HEK293 (cell line): Measurements from ENCODE around the gene MSH5.

Experiments used
- CTCF ChIA-PET: fragments of 350-600 bp; formaldehyde crosslinking; extraction: SDS; loops from one replicate; lab custom pipeline; 2021; ENCODE audit warnings: antibody characterized with exemption; lab: Yijun Ruan, JAX
- POLR2A ChIA-PET: fragments of 300-600 bp; formaldehyde crosslinking; extraction: SDS; loops from one replicate; lab custom pipeline; 2020; ENCODE audit warnings: antibody characterized with exemption, inconsistent platforms; lab: Yijun Ruan, JAX
- H3K27ac ChIP-seq: fragments of 200-500 bp; sonication (Bioruptor generic); 2 replicates; pipeline ENCODE4 v1.5.1; 2014; ENCODE audit warnings: low read depth, low read length, control low read depth, inconsistent platforms; ENCODE audit errors: extremely low read depth
- H3K36me3 ChIP-seq, 2 experiments: fragments of 200-500 bp in 1 of 2; sonication (Bioruptor generic) in 1 of 2; 1 replicate in 1 of 2; 2 replicates in 1 of 2; pipeline ENCODE4 v1.5.1; 2014 to 2017; ENCODE audit warnings: inconsistent platforms in 2 of 2, low read length in 2 of 2; ENCODE audit not compliant: control insufficient read depth in 2 of 2, insufficient read depth in 1 of 2
- H3K4me1 ChIP-seq: fragments of 200-500 bp; sonication (Bioruptor generic); 2 replicates; pipeline ENCODE4 v1.5.1; 2014; ENCODE audit warnings: mild to moderate bottlenecking, low read length, inconsistent platforms; ENCODE audit not compliant: control insufficient read depth, insufficient read depth
- H3K4me3 ChIP-seq: 2 replicates; pipeline ENCODE4 v1.5.1; 2011; ENCODE audit warnings: low read depth, mild to moderate bottlenecking, control low read depth, low read length, moderate library complexity
- H3K9me3 ChIP-seq: fragments of 200-500 bp; sonication (Bioruptor generic); 2 replicates; pipeline ENCODE4 v1.5.1; 2014; ENCODE audit warnings: low read depth, low read length, inconsistent platforms; ENCODE audit not compliant: control insufficient read depth, insufficient read depth
- EGR2 ChIP-seq: fragments of 450-650 bp; formaldehyde crosslinking; IDR thresholded peaks from 2 replicates; pipeline ENCODE4 v1.5.1; 2016; ENCODE audit warnings: low read depth, missing biosample characterization, missing genetic modification characterization
- FEZF1 ChIP-seq: fragments of 450-650 bp; formaldehyde crosslinking; IDR thresholded peaks from 2 replicates; pipeline ENCODE4 v1.5.1; 2016; ENCODE audit warnings: missing biosample characterization, missing genetic modification characterization
- HIC1 ChIP-seq: fragments of 450-650 bp; formaldehyde crosslinking; IDR thresholded peaks from 2 replicates; pipeline ENCODE4 v1.5.1; 2016; ENCODE audit warnings: missing biosample characterization, missing genetic modification characterization
- HOXD13 ChIP-seq: sonication (generic); formaldehyde crosslinking; IDR thresholded peaks from 2 replicates; pipeline ENCODE4 v1.8.0; 2022; ENCODE audit warnings: missing genetic modification reagents, borderline replicate concordance
- KLF1 ChIP-seq: fragments of 450-650 bp; formaldehyde crosslinking; IDR thresholded peaks from 2 replicates; pipeline ENCODE4 v1.5.1; 2016; ENCODE audit warnings: missing biosample characterization, missing genetic modification characterization
- PATZ1 ChIP-seq: fragments of 450-650 bp; formaldehyde crosslinking; IDR thresholded peaks from 2 replicates; pipeline ENCODE4 v1.5.1; 2016; ENCODE audit warnings: missing biosample characterization, missing genetic modification characterization
- PBX3 ChIP-seq: sonication (generic); formaldehyde crosslinking; IDR thresholded peaks from 2 replicates; pipeline ENCODE4 v1.8.1; 2022; ENCODE audit warnings: mild to moderate bottlenecking, moderate library complexity, missing genetic modification reagents
- REPIN1 ChIP-seq: fragments of 450-650 bp; formaldehyde crosslinking; IDR thresholded peaks from 2 replicates; pipeline ENCODE4 v1.5.1; 2017; ENCODE audit warnings: missing biosample characterization, missing genetic modification characterization, low read depth
- SCRT2 ChIP-seq: fragments of 450-650 bp; formaldehyde crosslinking; IDR thresholded peaks from 2 replicates; pipeline ENCODE4 v1.5.1; 2016; ENCODE audit warnings: missing biosample characterization, missing genetic modification characterization
- ZNF133 ChIP-seq: fragments of 450-650 bp; formaldehyde crosslinking; IDR thresholded peaks from 2 replicates; pipeline ENCODE4 v1.5.1; 2016; ENCODE audit warnings: missing biosample characterization, missing genetic modification characterization
- ZNF175 ChIP-seq: fragments of 450-650 bp; formaldehyde crosslinking; IDR thresholded peaks from 2 replicates; pipeline ENCODE4 v1.5.1; 2016; ENCODE audit warnings: missing biosample characterization, missing genetic modification characterization
- ZNF24 ChIP-seq: fragments of 450-650 bp; formaldehyde crosslinking; IDR thresholded peaks from 2 replicates; pipeline ENCODE4 v1.5.1; 2016; ENCODE audit warnings: missing biosample characterization, missing genetic modification characterization
- ZNF248 ChIP-seq: fragments of 450-650 bp; formaldehyde crosslinking; IDR thresholded peaks from 2 replicates; pipeline ENCODE4 v1.5.1; 2017; ENCODE audit warnings: missing biosample characterization, missing genetic modification characterization
- ZNF449 ChIP-seq: fragments of 450-650 bp; formaldehyde crosslinking; IDR thresholded peaks from 2 replicates; pipeline ENCODE4 v1.5.1; 2017; ENCODE audit warnings: missing biosample characterization, mild to moderate bottlenecking, missing genetic modification characterization, moderate library complexity
- ZNF521 ChIP-seq: fragments of 450-650 bp; formaldehyde crosslinking; IDR thresholded peaks from 2 replicates; pipeline ENCODE4 v1.5.1; 2017; ENCODE audit warnings: missing biosample characterization, mild to moderate bottlenecking, missing genetic modification characterization
- ZNF530 ChIP-seq: fragments of 450-650 bp; formaldehyde crosslinking; IDR thresholded peaks from 2 replicates; pipeline ENCODE4 v1.5.1; 2016; ENCODE audit warnings: low read depth, missing biosample characterization, missing genetic modification characterization
- ZNF600 ChIP-seq: fragments of 450-650 bp; formaldehyde crosslinking; IDR thresholded peaks from 2 replicates; pipeline ENCODE4 v1.5.1; 2016; ENCODE audit warnings: missing biosample characterization, missing genetic modification characterization
- ZNF626 ChIP-seq: fragments of 450-650 bp; sonication (Bioruptor Pico); formaldehyde crosslinking; IDR thresholded peaks from 2 replicates; pipeline ENCODE4 v1.5.1; 2018; ENCODE audit warnings: missing biosample characterization, missing genetic modification characterization, inconsistent platforms
- ZNF639 ChIP-seq: fragments of 450-650 bp; formaldehyde crosslinking; IDR thresholded peaks from 2 replicates; pipeline ENCODE4 v1.5.1; 2016; ENCODE audit warnings: missing biosample characterization, missing genetic modification characterization
- ZNF664 ChIP-seq: fragments of 450-650 bp; formaldehyde crosslinking; IDR thresholded peaks from 2 replicates; pipeline ENCODE4 v1.5.1; 2016; ENCODE audit warnings: missing biosample characterization, missing genetic modification characterization

MSH5 gene

GRCh38 chr6:31780507-31781243 lies 40.9 kb downstream of the MSH5 start:
- ChIA-PET CTCF (interaction anchor here (0.7 to 7.5 kb wide), 4 partner anchors 10 to 82 kb away, joined by 3 to 50 read pairs (median 16); partner anchors contain the start of gene SAPCD1), POLR2A (interaction anchor here (0.6 to 2.4 kb wide), 4 partner anchors 35 to 233 kb away, joined by 3 to 17 read pairs (median 6); partner anchors contain the start of genes HSPA1A, HSPA1B, HSPA1L and NFKBIL1)
- H3K4me3 ChIP-seq = no peak overlapping the region
- no peak overlapping the region for H3K27ac ChIP-seq
- peaks cover 4% of the 10 kb centered on the region for H3K4me1 ChIP-seq
- TF ChIP-seq HIC1 (tag by site-specific recombination) (0 out of 2 replicates have a peak, but pooled peaks have one; percentile 16), ZNF449 (tag by site-specific recombination) (0 out of 2 replicates have a peak, but pooled peaks have one; percentile 48), ZNF24 (no peak), ZNF133 (no peak), ZNF521 (tag by site-specific recombination) (no peak), ZNF639 (tag by site-specific recombination) (no peak), EGR2 (peak; percentile 28; the same call in 1 of the 2 replicates), ZNF600 (peak; percentile 57), REPIN1 (tag by site-specific recombination) (no peak), ZNF530 (tag by site-specific recombination) (no peak)
- no peaks in the 10 kb centered on the region for H3K9me3 ChIP-seq
- peaks cover 3 to 72% of the 10 kb centered on the region in 2 experiments; a peak in 2 of 3 replicates for H3K36me3 ChIP-seq

GRCh38 chr6:31781244-31782125 lies 41.7 kb downstream of the MSH5 start:
- POLR2A ChIA-PET = interaction anchor here (0.6 to 2.4 kb wide), 3 partner anchors 34 to 55 kb away, joined by 3 to 17 read pairs (median 8); partner anchors contain the start of genes HSPA1A, HSPA1B and HSPA1L
- TF ChIP-seq ZNF626 (tag by site-specific recombination) (no peak), FEZF1 (tag by site-specific recombination) (no peak), ZNF248 (tag by site-specific recombination) (no peak), SCRT2 (tag by site-specific recombination) (0 out of 2 replicates have a peak, but pooled peaks have one; percentile 24), KLF1 (tag by site-specific recombination) (0 out of 2 replicates have a peak, but pooled peaks have one; percentile 24), PBX3 (CRISPR knock-in tag) (no peak), ZNF521 (tag by site-specific recombination) (no peak), ZNF664 (no peak), ZNF175 (tag by site-specific recombination) (no peak), PATZ1 (tag by site-specific recombination) (no peak), HOXD13 (CRISPR knock-in tag) (no peak)

More at GRCh38 chr6:31781244-31782125, 41.7 kb downstream of the MSH5 start:
- Histone ChIP-seq H3K36me3 (peaks cover 9 to 76% of the 10 kb centered on the region in 2 experiments; a peak in 2 of 3 replicates), H3K27ac (no peak overlapping the region), H3K4me1 (peaks cover 4% of the 10 kb centered on the region), H3K4me3 (no peak overlapping the region), H3K9me3 (no peaks in the 10 kb centered on the region)
- CTCF ChIA-PET = interaction anchor here (1.0 to 7.5 kb wide), 4 partner anchors 9 to 18 kb away, joined by 3 to 50 read pairs (median 16); partner anchors contain the start of gene SAPCD1
